AG09309 (cell line): ENCODE results near the gene WDFY2.
"Not testable (repeated sequence)": the region's sequence is repeated elsewhere in the genome, so short reads cannot be mapped to it uniquely, and the experiment has no call there.

ENCODE experiments used
- DNase-seq: peaks from one replicate; pipeline ENCODE4 v3.0.0-alpha.2; 2010; ENCODE audit warnings: low read depth
- H3K4me3 ChIP-seq: 2 replicates; pipeline ENCODE4 v1.5.1; 2011; ENCODE audit warnings: mild to moderate bottlenecking, low read depth, low read length, moderate library complexity; ENCODE audit not compliant: control insufficient read depth
- TF ChIP-seq, protein P1 (sequence below): IDR thresholded peaks from 2 replicates; pipeline ENCODE4 v1.5.1; 2011; ENCODE audit warnings: mild to moderate bottlenecking, low read depth, low read length, inconsistent platforms; ENCODE audit not compliant: insufficient read depth, control insufficient read depth; ENCODE audit errors: missing control alignments

The WDFY2 gene

GRCh38 chr13:51542346-51543242 is 41.7 kb upstream of the WDFY2 start:
- TF ChIP-seq, protein P1, sequence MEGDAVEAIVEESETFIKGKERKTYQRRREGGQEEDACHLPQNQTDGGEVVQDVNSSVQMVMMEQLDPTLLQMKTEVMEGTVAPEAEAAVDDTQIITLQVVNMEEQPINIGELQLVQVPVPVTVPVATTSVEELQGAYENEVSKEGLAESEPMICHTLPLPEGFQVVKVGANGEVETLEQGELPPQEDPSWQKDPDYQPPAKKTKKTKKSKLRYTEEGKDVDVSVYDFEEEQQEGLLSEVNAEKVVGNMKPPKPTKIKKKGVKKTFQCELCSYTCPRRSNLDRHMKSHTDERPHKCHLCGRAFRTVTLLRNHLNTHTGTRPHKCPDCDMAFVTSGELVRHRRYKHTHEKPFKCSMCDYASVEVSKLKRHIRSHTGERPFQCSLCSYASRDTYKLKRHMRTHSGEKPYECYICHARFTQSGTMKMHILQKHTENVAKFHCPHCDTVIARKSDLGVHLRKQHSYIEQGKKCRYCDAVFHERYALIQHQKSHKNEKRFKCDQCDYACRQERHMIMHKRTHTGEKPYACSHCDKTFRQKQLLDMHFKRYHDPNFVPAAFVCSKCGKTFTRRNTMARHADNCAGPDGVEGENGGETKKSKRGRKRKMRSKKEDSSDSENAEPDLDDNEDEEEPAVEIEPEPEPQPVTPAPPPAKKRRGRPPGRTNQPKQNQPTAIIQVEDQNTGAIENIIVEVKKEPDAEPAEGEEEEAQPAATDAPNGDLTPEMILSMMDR, result no peak
- H3K4me3 ChIP-seq, result no peak overlapping the region
- no peak for DNase-seq

- not testable (repeated sequence) for H3K4me3 ChIP-seq, DNase-seq
Measured at GRCh38 chr13:51545446-51545845, 38.8 kb upstream of the WDFY2 start.

DNA sequence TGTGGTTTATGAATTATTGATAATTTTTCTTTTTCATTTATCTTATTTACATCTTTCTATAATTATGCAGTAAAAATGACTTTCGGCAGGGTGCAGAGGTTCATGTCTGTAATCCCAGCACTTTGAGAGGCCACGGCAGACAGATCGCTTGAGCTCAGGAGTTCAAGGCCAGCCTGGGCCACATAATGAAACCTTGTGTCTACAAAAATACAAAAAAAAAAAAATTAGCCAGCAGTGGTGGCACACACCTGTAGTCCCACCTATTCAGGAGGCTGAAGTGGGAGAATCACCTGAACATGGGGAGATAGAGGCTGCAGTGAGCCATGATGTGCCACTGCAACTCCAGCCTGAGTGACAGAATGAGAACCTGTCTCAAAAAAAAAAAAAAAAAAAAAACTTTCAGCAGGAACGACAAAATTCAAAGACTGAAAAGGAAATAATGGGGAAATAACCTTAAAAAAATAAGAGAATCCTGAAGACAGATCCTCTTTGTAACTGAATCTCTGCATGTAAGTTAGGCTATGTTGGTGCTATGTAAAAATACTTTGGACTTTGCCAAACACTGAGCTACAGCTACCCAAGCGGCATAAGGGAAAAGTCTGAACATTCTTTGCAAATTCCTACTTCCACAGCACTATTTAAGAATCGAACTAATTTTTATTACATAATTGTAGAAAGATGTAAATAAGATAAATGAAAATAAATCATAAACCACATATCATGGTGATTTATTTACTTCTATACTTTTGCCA is 36.7 kb upstream of the WDFY2 start:
- TF ChIP-seq, protein P1, result no peak
- no peak for DNase-seq
- no peak overlapping the region for H3K4me3 ChIP-seq

DNA sequence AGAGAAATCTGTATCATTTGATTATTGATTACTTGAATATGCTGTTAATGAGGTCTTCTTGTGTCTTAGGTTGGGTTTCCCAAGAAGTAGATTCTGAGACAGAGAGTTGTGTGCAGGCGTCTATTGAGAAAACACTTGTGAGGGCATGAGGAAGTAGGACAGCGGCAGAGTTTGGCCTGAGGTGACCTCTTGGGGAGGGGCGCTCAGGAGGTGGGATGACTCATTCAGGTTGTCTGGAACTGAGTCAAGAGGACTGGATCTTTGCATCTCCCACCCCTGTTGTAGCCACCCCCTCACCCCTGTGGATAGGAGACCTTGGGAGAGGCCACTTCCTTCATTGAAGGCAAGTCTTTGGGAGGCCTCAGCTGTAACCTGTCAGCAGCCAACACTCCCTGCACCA is 35.2 kb upstream of the WDFY2 start:
- TF ChIP-seq, protein P1, result no peak
- DNase-seq, result no peak
- H3K4me3 ChIP-seq, result no peak overlapping the region

DNA sequence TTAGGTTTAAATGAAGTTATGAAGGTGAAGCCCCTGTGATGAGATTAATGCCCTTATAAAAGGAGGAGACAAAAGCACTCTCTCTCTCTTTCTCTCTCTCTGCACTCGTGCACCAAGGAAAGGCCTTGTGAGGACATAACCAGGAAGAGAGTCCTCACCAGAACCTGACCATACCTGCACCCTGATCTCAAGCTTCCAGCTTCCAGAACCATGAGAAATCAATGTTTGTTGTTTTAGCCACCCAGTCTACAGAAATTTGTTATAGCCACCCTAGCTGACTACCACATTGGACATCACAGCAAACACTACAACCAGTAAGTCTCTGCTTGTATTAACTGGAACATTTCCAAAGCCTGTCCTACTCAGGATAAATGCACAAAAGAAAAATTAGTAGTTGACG is 34.7 kb upstream of the WDFY2 start:
- no peak overlapping the region for H3K4me3 ChIP-seq
- DNase-seq, result no peak
- TF ChIP-seq, protein P1, result no peak

DNA sequence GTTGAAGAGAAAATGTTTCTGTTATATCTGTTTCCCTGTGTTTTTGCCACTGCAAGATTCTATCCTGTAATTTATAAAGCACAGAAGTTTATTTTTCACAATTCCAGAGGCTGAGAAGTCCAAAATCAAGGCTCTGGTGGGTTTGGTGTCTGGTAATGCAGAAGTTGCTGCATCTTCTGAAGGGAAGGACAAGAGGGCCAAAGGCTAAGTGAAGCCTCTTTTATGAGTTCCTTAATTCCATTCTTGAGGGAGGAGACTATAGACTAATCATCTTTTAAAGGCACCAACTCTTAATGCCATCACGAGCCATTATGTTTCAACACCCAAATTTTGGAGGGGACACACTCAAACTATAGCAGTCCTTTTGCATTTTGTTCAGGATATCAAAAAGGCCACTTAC is 34.1 kb upstream of the WDFY2 start:
- no peak overlapping the region for H3K4me3 ChIP-seq
- TF ChIP-seq, protein P1, result no peak
- DNase-seq, result no peak

DNA sequence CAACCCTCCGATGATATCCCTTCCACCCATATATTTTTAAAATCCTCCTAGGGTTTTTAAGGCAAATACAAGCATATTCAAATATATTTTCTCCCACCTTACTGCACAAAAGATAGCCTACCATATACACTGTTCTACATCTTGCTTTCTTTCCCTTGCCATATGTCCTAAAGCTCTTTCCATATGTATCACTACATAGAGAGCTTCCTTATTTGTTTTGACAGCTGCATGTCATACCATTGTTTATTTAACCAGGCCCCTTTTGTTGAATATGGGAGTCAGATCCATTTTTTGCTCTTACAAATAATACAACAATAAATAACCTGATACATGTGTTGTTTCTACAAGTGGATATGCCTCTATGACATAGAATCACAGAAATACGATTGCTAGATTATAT is 32.8 kb upstream of the WDFY2 start:
- no peak for DNase-seq
- no peak overlapping the region for H3K4me3 ChIP-seq
- TF ChIP-seq, protein P1, result no peak
